GM18868 (cell line): ENCODE measurements around the gene UBASH3B.
"Not testable (repeated sequence)": the region's sequence is repeated elsewhere in the genome, so short reads cannot be mapped to it uniquely, and the experiment has no call there.

Source experiments
- ATAC-seq: cut with Tn5 transposase; IDR thresholded peaks from one replicate; pipeline ENCODE4 v1.9.1; 2021; ENCODE audit warnings: mild to moderate bottlenecking, moderate library complexity; ENCODE audit not compliant: unreplicated experiment

Gene UBASH3B

DNA sequence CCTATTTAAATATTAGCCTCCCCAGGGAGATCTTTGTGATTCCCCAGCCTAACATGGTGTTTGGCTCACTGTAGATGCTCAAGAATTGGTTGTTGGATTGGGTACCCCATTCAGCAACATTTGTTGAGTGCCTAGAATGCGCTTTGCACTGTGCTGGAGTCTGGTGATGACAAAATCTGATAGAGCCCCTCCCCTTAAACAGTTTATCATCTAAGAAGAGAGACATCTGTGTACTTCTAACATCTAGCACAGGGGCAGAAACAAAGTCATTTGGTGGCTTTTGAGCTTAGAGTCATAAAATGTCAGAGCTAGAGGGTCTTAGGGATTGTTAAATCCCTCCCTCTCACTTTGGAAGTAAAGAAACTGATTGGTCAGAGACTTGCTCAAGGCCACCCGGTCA is 73.0 kb downstream of the UBASH3B start:
- no peak for ATAC-seq

DNA sequence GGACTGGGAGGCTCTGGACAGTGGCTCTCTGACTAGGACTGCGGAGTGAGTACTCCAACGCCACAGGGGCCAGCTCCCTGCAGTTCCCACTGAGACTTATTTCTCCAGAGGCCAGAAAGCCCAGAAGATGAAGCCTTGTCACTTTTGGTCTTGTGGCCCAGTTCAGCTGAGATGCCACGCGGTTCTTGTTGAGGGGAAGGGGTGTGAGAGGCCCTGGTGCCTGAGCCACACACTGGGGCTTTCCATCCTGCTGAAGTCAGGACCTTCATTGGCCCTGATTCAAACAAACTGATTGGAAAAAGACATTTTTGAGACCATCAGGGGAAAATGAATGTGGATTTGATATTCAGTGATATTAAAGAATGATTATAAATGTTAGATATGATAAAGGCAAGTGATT is 73.6 kb downstream of the UBASH3B start:
- ATAC-seq: no peak

DNA sequence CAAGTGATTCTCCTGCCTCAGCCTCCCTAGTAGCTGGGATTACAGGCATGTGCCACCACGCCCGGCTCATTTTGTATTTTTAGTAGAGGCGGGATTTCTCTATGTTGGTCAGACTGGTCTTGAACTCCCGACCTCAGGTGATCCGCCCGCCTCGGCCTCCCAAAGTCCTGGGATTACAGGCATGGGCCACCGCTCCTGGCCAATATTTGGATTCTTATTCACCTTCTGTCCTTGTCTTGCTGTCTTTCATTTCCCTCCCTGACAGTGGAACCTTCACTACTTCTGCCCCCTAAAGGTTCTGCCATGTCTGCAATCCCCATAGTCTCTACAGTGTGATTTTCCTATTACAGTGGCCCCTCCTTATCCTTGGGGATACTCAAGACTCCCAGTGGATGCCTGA is 75.2 kb downstream of the UBASH3B start:
- ATAC-seq: not testable (repeated sequence)

DNA sequence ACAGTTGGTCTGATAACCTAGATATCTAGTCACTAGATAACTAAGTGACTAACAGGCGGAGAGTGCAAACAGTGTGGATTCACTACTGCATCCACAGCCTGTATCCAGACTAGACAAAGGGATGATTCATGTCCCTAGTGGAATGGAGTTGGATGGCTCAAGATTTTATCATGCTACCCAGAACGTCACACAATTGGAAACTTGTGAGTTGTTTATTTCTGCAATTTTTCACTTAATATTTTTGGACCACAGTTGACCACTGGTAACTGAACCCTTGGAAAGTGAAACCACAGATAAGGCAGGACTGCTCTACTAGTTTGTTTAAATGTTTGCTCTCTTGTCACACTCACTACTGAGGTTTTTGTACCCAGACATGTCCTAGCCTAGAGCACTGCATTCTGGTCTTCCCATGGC is 76.0 kb downstream of the UBASH3B start:
- no peak for ATAC-seq

DNA sequence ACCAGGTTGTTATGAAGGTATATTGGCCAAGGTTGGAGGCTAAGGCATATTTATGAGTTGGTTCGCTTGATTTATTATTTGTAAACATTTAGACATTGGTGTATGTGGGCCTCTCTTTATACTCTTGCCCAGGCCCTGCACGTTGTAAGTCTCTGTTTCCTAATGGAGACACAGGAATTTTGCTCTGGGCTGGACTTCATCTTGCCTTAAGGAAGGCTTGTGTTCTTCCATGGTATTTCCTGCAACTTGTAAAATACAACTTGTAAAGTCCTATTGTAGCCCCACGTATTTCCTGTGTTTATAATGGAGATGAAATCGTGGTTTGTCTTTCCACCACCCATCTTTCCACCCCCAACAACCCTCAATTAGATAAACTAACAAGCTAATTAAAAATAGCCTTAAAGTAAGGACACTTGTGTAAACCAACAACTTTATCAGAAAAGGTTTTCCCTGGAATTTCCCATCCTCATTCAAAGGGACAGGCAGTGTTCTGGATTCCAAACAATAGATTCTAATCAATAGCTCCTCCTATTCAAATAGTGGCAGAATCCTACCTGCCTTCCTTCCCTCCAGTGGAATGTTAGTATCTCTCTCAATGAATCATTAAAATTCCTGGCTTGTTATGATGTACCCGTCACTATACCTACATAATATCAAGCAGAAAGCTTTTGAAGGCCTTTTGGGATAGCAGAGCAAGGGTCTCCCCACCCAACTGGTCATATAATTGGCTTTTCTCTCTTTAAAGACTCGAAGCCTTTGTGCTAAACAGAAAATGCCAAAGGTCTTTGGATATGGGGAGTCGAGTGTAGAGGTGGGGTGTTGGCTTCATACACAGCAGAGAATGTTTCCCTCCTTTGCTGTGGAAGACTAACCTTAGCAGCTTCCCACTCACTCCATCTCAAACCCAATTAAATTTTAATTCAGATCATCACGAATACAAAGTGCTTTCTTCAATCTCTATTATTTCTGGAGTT is 77.1 kb downstream of the UBASH3B start:
- no peak for ATAC-seq

DNA sequence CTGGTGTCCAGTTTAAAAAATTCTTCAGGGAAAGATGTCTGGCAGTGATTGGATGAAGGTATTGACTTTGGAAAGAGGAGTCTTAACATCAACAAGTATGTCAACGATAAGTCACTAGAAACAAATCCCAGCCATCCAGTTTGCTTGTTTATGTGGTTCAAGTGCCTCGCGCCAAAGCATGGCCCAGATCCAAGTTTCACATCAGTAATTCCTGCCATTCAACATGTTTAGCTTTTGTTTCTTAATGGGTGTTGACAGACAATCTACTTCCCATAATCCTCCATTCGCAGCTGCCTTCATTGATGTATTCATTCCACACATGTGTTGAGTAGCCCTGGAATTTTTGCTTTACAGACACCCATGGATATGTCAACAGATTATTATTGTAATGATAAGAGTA is 77.8 kb downstream of the UBASH3B start:
- no peak for ATAC-seq

DNA sequence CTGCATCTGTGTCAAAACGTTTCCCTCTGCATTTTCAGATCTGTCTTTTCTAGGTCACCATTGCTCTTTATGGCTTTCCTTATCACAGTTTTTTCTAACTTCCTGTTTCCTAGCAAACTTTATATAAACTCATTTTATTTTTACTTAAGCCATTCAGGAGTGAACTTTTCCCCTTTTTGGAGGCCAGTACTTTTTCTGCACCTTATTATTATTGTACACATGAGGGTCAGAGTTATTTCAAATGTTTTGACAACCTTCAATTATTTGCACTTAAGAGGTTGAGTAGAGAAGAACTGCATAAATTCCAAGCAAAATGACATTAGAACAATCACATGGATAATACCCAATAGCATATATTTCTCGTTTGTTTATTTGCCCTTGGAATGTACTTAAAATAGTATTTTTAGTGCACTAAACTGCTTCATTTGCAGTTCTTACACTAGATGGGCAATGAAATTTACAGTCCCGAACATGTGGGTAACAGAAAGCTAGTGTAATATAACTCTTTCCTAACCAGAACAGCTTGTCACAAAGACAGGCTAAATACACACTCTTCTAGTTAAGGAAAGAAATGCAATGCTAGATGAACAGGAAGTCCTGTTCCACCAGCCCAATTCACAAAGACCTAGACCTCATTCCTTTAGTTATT is 79.5 kb downstream of the UBASH3B start:
- no peak for ATAC-seq

DNA sequence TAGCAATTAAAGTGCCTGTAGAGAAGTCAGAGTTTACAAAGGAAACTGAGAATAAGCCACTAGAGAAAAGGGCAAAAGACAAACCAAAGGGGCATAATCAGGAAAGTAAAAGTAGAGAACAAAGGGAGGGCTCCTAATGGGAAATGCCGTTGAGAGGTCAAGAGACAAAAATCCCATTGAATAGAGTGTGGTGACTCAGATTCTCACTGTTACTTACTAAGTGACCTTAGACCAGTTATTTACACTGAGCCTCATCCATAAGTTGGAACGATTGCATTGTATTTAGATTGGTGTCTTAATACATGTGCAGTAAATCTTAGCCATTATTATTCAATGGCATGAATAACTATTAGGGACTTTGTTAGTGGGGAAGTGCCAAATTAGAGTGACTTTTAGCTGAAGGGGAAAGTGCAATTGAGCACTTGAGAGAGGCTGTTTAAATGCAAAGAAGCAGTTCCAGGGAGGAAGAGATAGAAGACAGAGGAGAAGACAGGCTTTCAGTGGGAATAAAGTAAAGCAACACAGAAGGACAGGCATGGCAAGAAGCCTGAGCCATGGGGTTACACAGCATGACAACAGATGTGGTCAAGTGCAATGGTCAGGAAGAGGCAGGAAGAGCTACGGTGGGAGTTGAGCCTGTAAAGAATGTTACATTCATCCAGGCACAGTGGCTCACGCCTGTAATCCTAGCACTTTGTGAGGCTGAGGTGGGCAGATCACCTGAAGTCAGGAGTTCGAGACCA is 82.6 kb downstream of the UBASH3B start:
- ATAC-seq: no peak

DNA sequence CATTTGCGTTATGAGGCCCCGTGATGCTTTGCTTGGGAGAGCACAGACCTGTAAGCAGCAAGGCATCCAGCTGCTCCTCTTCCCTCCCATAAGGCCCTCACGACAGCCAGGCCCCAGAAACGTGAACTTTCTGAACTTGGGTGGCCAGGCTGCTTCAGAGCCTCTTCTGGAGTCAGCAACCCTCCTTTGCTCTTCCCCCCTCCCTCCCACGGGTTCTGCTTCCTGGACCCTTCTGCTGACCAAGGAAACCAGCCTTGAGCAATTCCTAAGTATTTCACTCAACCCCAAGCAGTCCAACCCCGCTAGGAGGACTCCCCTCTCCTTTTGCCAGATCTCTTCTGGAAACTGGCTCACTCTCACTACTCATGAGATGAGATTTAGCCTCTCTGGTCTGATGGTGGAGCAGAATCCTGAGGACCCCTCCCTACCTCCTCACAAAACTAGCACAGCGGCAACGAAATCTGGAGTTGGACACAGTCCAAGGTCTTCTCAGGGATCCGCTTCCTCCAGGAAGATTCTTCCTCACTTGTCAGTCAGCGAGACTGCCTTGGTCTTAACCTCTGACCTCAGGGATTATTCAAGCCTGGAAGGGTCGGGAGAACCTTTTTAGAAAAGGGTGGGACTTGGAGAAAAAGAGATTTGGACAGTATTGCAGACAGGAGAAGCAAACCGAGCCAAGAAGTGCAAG is 86.2 kb downstream of the UBASH3B start:
- no peak for ATAC-seq

DNA sequence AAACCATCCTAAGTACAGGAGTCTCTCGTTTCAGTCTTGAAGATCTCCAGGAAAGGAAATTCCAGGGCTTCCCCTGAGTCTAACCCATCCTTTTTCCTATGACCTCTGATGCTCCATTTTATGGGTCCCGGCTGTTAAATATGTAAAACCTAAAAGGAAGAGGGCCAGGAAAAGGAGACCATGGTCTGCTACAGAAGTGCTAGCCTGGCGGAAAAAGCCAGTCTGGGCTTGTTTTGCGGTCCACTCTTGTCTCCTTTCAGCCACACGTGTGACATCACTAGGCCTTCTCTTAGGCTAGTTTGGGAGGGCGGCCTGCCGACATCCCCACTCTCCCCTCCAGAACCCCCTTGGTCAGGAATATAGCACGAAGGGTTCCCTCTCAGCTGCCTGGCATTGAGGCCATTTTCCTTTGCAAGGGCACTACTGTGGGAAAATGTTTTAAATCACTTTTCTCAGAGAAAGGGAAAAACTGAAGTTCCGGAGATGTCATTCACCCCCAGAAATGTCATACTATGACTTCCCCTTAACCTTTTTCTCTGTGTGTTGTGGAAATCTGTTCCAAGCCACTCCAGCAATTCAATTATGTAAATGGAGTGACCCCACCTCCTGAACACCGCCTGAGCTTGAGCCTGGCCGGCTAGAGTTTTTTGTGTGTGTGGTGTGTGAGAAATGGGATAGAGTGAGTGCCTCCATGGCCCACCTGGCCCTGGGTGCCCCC is 86.9 kb downstream of the UBASH3B start:
- ATAC-seq: no peak

DNA sequence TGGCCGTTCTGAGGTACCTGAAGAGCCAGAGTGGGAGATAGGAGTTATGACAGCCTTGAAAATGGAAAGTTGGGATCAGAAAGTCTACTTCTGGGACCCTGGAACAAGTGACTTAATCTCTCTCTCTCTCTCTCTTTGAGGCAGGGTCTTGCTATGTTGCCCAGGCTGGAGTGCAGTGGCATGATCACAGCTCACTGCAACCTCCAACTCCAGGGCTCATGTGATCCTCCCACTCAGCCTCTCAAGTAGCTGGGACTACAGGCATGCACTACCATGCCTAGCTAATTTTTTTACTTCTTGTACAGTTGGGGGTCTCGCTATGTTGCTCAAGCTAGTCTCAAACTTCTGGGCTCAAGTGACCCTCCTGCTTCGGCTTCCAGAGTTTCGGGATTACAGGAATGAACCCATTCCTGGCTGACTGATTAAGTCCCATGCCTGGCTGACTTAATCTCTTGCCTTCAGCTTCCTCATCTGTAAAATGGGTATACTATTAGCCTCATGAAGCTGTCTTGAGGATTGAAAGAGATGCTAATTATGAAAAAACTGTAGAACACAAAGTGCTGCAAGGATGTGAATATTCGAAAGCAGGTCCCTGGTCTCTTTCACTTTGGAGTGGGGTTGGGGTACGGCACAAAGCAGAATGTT is 87.7 kb downstream of the UBASH3B start:
- ATAC-seq: no peak

DNA sequence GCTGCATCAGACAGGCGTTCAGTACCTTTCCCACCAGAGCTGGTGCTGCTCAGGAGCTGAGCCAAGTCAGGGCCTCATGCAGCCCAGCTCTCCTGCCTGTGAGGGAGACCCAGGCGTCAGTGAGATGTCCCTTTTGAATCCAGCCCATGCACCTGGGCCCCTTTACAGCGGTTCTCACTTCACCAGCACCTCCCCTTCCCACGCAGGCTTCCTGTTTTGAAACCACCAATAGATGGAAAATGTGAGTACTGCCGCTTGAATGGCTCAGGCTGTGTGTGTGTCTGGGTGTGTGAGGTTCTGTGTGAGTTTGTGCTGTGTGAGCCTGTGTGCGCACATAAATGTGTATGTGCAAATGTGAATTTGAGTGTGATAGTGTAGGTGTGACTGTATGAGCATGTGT is 88.4 kb downstream of the UBASH3B start:
- ATAC-seq: peak; percentile 40

DNA sequence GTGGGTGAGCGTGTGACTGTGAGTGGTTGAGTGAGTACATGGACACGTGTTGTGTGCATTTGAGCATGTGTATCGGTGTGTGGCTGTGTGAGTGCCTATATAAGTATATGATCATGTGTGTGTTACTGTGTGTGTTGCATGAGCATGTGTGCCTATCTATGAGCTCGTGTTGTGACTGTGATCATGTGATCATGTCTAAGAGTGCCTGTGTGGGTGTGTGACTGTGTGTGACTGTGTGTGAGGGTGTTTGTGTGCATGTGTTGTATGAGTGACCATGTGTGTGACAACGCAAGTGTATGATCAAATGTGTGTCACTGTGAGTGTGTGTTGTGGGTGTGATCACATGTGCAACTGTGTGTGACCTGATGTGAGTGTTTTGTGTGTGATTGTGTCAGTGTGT is 88.8 kb downstream of the UBASH3B start:
- no peak for ATAC-seq

DNA sequence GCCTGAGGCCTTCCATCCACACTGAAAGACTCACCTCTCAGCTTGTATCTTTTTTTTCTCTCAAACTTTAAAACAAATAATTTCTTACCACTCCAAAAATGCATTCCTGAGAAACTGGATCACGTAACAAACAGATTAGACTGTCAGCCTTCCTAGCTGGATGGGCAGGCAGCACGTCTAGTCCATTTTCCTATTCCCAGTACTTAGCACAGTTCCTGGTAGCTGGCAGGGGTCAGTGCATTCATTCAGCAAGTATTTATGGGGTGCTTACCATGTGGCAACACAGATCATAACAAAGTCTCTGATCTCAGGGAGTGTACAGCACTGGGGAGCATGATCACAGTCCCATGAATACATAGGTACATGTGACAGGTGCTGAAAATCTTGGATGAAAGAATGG is 89.6 kb downstream of the UBASH3B start:
- no peak for ATAC-seq

DNA sequence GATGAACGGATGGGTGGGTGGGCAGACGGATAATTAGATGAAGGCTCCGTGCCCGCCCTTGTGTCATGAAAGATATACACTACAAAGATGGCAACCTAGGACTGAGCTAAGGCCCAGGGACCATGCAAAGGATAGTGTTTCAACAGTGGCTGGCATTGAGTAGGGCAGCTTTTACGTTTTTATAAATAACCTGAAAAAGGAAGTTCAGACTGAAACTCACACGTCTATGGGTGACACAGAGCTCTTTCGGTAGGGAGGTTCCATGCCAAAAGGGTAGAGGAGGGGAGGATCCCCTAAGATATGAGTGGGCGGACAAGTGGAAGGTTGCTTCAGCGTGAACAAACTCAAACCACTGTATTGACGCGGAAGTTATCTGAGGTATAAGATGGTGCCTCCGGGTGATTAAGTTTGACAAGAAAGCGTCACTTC is 90.5 kb downstream of the UBASH3B start:
- peak; percentile 81 for ATAC-seq

DNA sequence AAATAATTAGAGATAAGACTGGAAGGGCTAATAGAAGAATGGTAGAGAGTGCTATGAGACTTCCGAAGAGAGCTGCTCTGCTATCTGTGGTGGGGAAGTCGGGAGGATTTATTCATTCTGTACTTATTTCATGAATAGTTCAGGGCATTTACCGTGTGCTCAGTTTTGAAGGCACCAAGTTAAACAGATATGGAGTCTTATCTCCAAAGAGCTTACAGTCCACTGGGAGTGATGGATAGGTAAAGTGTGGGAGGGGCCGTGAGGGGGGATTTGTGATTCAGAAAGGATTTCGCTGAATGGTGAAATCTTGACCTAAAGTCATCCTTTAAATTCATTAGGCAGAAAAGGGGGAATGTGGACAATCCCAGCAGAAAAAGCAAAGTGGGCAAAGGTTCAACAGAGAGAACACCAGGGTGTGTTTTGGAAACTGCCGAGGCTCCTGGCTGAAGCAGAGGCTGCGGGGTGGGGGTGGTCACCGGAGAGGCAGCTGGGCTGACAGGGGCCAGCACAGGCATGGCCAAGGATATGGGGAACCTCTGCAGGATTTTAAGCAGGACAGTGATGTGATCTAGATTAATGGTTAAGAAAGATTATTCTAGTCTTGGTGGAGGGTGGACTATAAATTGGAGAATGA is 91.2 kb downstream of the UBASH3B start:
- no peak for ATAC-seq

DNA sequence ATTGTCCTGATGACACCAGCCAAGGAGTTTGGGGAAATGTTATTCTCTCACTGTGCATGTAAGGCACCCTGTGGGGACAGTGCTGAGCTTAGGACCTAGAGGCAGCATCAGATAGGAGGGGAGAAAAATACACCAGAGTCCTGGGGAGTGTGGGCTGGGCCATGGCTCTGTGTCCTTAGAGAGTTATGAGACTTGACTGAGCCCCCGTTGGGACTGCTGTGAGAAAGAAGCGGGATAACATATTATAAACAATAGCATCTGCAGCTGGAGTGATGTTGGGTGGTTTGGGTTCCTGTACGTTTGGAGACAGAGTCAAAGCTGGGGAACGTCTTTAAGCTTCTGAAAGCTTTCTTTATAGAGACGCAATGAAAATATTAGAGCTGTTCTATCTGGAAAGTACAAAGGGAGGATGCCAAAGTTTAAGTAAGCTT is 91.8 kb downstream of the UBASH3B start:
- ATAC-seq: no peak

DNA sequence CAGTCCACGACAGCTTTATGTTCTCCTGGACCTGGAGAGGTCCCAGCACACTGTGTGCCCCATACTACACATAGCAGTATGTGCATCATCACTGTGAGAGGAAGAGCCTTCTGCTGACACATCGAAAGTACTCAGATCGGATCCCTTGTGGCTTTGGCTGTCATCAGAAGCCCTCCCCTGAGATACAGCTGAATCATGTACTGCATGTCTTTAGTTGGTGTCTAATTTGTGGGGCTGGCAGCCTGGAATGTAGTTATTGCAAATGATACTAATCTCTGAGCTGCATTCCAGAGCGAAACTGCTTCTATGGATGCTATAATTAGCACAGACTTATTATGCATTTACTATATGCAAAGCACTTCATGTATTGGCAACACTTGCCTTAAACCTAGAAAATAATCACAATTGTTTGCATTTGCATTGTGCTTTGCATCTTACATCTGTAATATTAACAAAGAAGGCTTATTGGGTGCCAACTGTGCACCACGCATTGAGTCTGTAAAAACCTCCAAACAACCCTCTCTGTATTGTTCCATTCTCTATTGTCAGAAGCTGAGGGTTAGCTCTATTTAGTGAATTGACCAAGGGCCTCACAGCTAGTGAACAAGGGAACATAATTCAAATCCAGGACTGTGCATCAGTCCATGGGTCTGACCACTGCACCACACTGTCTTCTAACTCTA is 93.6 kb downstream of the UBASH3B start:
- ATAC-seq: peak; percentile 83

DNA sequence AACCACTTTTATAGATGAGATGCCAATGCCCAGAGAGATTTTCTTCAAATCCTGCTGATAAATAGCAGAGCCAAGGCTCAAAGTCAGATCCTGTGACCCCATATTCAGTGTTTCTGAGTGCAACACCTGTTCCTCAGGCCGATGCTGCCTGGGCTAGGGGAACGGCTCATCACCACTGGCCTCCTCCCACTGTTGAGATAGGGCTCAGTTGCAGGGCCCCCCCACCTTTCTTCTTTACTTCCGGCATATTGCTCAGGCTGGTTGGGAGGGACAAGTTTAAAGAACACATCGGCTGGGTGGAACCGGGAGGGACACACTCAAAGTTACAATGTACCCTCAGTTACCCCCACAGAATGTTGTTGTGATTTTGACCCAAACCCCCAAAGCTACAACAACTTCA is 94.5 kb downstream of the UBASH3B start:
- ATAC-seq: no peak
